ENCODE data around the gene ZNF687.

Gene ZNF687

GRCh38 chr1:151314137-151314875, 32.2 kb downstream of the ZNF687 start:
- no peak for DNase-seq

- DNase-seq: no peak
Observed at GRCh38 chr1:151315565-151316235, 33.6 kb downstream of the ZNF687 start.

GRCh38 chr1:151318975-151319374, 36.9 kb downstream of the ZNF687 start:
- DNase-seq: no peak

GRCh38 chr1:151324390-151324930, 42.4 kb downstream of the ZNF687 start:
- no peak for DNase-seq

GRCh38 chr1:151325231-151325630, 43.1 kb downstream of the ZNF687 start:
- no peak for DNase-seq

- DNase-seq: no peak
Observed at GRCh38 chr1:151325646-151326429, 43.7 kb downstream of the ZNF687 start.

GRCh38 chr1:151326619-151327222, 44.6 kb downstream of the ZNF687 start:
- DNase-seq: peak; percentile 57

- peak; percentile 82 for DNase-seq
Observed at GRCh38 chr1:151327223-151327902, 45.3 kb downstream of the ZNF687 start, which contains the start of gene PI4KB. Gene PI4KB, minus strand, starts transcription at chr1:151327416. Its CDS starts 10,935 bp downstream, at chr1:151316481.

- DNase-seq: no peak
Observed at GRCh38 chr1:151327903-151328674, 46.0 kb downstream of the ZNF687 start.

GRCh38 chr1:151334822-151335221, 52.7 kb downstream of the ZNF687 start:
- no peak for DNase-seq

GRCh38 chr1:151336556-151336955, 54.5 kb downstream of the ZNF687 start:
- DNase-seq: no peak

- DNase-seq: peak; percentile 38
Observed at GRCh38 chr1:151340870-151341754, 59.0 kb downstream of the ZNF687 start.
